HEK293T (cell line): Measurements from ENCODE around the gene PPT2.

Source experiments
- BHLHE40 ChIP-seq: fragments of 450-650 bp; IDR thresholded peaks from 2 replicates; pipeline ENCODE4 v1.6.1; 2016; ENCODE audit warnings: mild to moderate bottlenecking, moderate library complexity, borderline replicate concordance
- CTBP1 ChIP-seq: fragments of 450-650 bp; IDR thresholded peaks from 2 replicates; pipeline ENCODE4 v1.6.1; 2016; ENCODE audit warnings: borderline replicate concordance
- ELF4 ChIP-seq: fragments of 450-650 bp; IDR thresholded peaks from 2 replicates; pipeline ENCODE4 v1.6.1; 2017; ENCODE audit warnings: antibody characterized with exemption
- LEF1 ChIP-seq: fragments of 450-650 bp; IDR thresholded peaks from 2 replicates; pipeline ENCODE4 v1.6.1; 2017; ENCODE audit warnings: mild to moderate bottlenecking, borderline replicate concordance
- NFRKB ChIP-seq: fragments of 450-650 bp; IDR thresholded peaks from 2 replicates; pipeline ENCODE4 v1.6.1; 2016; ENCODE audit warnings: mild to moderate bottlenecking, moderate library complexity
- ZNF384 ChIP-seq: fragments of 450-650 bp; IDR thresholded peaks from 2 replicates; pipeline ENCODE4 v1.6.1; 2016

DNA sequence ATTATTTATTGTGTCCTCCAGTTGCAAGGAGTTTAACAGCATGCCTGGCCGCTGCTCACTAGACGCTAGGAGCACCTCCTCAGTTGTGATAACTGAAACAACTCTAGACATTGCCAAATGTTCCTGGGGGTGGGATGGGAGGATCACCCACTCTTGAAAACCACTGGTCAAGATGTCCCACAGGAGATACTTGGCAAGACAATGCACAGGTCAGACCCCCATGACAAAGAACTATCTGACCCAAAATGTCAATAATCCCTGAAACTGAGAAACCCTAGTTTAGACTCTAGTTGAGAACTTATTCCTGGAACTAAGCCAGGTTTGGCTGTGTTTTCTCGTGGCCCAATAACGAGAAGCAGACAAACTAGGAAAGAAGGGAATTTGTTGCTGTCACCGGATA lies 14.4 kb upstream of the PPT2 start:
- TF ChIP-seq BHLHE40 (no peak), NFRKB (no peak), CTBP1 (no peak), ELF4 (no peak), LEF1 (no peak), ZNF384 (no peak)
